GM20000 (cell line): ENCODE measurements around the gene CECR2.

Experiments
- DNase-seq: peaks from one replicate; pipeline ENCODE4 v3.0.0; 2012; ENCODE audit warnings: low spot score
- CTCF ChIP-seq: IDR thresholded peaks from 2 replicates; pipeline ENCODE4 v1.5.1; 2012; ENCODE audit warnings: mild to moderate bottlenecking, control low read depth; ENCODE audit errors: extremely low read depth, missing control alignments

CECR2 gene

GRCh38 chr22:17486313-17486712 lies 117.1 kb downstream of the CECR2 start:
- no peak for DNase-seq
- no peak for TF ChIP-seq CTCF

GRCh38 chr22:17486719-17487118 lies 117.5 kb downstream of the CECR2 start:
- DNase-seq: no peak
- no peak for TF ChIP-seq CTCF

- DNase-seq: no peak
- TF ChIP-seq CTCF: no peak
Observed at GRCh38 chr22:17489101-17489500, 119.8 kb downstream of the CECR2 start.

GRCh38 chr22:17491090-17491640 lies 121.9 kb downstream of the CECR2 start:
- no peak for DNase-seq

GRCh38 chr22:17492247-17492646 lies 123.0 kb downstream of the CECR2 start:
- no peak for DNase-seq
- TF ChIP-seq CTCF: no peak

More at GRCh38 chr22:17491090-17491640, 121.9 kb downstream of the CECR2 start:
- no peak for TF ChIP-seq CTCF

- DNase-seq: no peak
- TF ChIP-seq CTCF: no peak
Observed at GRCh38 chr22:17493419-17493981, 124.2 kb downstream of the CECR2 start.

- no peak for TF ChIP-seq CTCF
- DNase-seq: no peak
Observed at GRCh38 chr22:17496841-17497240, 127.6 kb downstream of the CECR2 start.
